ENCODE results near the gene KRTAP4-4.
"Not testable (repeated sequence)": the region's sequence is repeated elsewhere in the genome, so short reads cannot be mapped to it uniquely, and the experiment has no call there.

KRTAP4-4 gene

GRCh38 chr17:41148971-41149651 lies 11.4 kb downstream of the KRTAP4-4 start:
- not testable (repeated sequence) for DNase-seq (ENCODE audit: insufficient read length, low spot score); FAIRE-seq

DNA sequence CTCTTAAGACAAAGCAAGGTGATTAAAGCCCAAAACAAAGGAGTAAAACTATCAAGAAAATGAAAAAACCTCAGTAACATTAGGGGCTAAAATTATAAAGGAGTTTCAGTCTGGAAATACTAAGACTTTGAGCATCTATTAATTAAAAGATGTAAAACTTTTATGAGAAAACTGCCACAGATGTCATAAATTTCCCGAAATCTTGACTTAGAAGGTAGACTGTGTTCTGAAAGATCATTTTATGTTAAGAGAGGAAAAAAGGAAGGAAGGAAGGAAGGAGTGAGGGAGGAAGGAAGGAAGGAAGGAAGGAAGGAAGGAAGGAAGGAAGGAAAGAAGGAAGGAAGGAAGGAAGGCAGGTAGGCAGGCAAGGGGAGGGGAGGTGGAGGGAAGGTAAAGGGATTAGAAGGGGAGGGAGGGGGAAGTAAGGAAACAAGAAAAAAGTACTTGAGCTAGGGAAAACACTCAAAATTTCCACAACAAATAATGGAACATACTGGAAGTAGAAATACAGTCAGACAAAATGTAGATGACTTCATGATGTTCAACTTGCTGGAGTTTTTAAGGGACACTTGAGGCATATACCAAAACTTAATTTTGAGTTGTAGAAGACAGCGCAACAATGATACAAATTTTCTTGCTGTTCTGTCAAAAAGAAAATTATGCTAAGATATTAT lies 12.9 kb downstream of the KRTAP4-4 start:
- no peak for FAIRE-seq
- DNase-seq (ENCODE audit: insufficient read length, low spot score): no peak

GRCh38 chr17:41145261-41145660 lies 15.3 kb downstream of the KRTAP4-4 start:
- DNase-seq (ENCODE audit: insufficient read length, low spot score) (no peak), FAIRE-seq (no peak)

DNA sequence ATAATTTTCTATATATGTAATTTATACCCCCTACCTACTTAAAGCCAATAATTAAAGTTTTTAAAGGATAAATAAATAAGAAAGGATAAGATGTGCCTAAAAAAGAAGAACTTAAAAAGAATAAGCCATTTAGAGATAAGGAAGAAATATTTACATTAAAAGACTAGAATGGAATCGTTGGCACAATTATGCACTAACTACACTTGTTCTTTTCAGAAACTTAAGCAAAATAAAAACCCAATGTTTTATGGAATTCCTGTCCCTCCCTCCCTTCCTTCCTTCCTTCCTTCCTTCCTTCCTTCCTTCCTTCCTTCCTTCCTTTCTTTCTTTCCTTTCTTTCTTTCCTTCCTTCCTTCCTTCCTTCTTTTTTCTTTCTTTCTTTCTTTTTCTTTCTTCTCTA lies 15.7 kb downstream of the KRTAP4-4 start:
- FAIRE-seq: no peak
- no peak for DNase-seq (ENCODE audit: insufficient read length, low spot score)

DNA sequence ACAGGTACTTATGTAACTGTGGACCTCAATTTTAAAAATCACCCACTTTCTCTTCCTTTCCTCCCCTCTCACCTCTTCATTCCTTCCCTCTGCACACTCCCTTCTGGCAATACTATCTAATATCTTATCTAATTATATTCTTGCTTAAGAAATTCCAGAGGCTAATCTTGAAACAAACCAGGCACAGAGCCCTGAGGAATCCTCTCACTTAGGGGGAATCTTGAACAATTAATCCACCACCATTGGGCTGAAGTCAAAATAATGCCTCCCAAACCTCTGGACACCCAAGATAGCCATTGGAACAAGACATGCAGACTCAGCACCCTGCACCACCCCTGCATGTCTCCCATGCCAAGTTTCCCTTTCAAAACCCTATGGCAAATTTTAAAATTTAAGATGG lies 19.2 kb downstream of the KRTAP4-4 start:
- no peak for DNase-seq (ENCODE audit: insufficient read length, low spot score)
- no peak for FAIRE-seq

GRCh38 chr17:41140360-41141131 lies 20.0 kb downstream of the KRTAP4-4 start, which contains the start of gene KRTAP4-6:
Gene KRTAP4-6 (minus strand): TSS chr17:41140544. CDS start chr17:41140487, 57 bp downstream.
- FAIRE-seq (no peak), DNase-seq (ENCODE audit: insufficient read length, low spot score) (no peak)

GRCh38 chr17:41139865-41140264 lies 20.7 kb downstream of the KRTAP4-4 start:
- not testable (repeated sequence) for FAIRE-seq

GRCh38 chr17:41133880-41134735 lies 26.4 kb downstream of the KRTAP4-4 start:
- DNase-seq (ENCODE audit: insufficient read length, low spot score) (no peak), FAIRE-seq (no peak)

More at GRCh38 chr17:41139865-41140264, 20.7 kb downstream of the KRTAP4-4 start:
- not testable (repeated sequence) for DNase-seq (ENCODE audit: insufficient read length, low spot score)

DNA sequence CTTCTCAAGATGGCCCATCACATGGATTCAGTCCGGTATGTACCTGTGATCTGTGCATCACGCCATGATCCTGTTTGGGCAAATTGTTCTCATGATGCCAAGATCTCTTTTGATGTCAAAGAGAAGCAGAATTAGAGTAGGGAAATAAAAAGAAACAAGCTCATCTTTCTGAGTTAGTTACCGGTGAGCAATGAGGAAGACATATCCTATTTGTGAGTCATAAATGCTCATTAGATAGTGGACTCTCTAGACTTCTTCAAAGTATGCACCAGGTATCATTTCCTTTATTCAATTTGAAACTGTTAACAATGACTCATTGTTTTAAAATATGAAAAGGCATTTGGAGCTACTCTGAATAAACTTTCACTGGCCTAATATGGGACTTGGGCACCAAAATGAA lies 28.6 kb downstream of the KRTAP4-4 start:
- DNase-seq (ENCODE audit: insufficient read length, low spot score): no peak

GRCh38 chr17:41127371-41127770 lies 33.2 kb downstream of the KRTAP4-4 start:
- FAIRE-seq: no peak

More for the DNA sequence above, 28.6 kb downstream of the KRTAP4-4 start:
- no peak for FAIRE-seq

GRCh38 chr17:41126412-41126811 lies 34.1 kb downstream of the KRTAP4-4 start:
- no peak for FAIRE-seq
- no peak for DNase-seq (ENCODE audit: insufficient read length, low spot score)

More at GRCh38 chr17:41127371-41127770, 33.2 kb downstream of the KRTAP4-4 start:
- no peak for DNase-seq (ENCODE audit: insufficient read length, low spot score)

- DNase-seq (ENCODE audit: insufficient read length, low spot score) (no peak), FAIRE-seq (no peak)
Measured at GRCh38 chr17:41125064-41125463, 35.5 kb downstream of the KRTAP4-4 start.

DNA sequence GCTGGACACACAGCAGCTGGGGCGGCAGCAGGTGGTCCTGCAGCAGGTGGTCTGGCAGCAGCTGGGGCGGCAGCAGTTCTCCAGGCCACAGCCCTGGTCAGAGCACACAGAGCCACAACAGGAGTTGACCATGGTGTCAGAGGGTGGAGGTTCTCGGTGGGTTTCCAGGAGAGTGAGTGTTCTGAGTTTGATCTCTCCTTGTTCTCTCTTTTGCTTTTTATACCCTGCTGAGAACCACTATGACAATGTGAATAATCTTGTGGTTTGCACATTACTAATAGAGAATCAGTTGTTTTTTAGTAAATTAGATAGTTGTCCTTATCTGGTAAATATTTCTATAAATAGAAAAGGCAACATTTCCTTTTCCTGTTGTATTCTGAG lies 36.6 kb downstream of the KRTAP4-4 start, which contains the start of gene KRTAP4-12:
Gene KRTAP4-12, minus strand, starts transcription at position 192 of the 381 bp plus-strand sequence. Its CDS starts 60 bp downstream, at position 132.
- not testable (repeated sequence) for DNase-seq (ENCODE audit: insufficient read length, low spot score); FAIRE-seq

DNA sequence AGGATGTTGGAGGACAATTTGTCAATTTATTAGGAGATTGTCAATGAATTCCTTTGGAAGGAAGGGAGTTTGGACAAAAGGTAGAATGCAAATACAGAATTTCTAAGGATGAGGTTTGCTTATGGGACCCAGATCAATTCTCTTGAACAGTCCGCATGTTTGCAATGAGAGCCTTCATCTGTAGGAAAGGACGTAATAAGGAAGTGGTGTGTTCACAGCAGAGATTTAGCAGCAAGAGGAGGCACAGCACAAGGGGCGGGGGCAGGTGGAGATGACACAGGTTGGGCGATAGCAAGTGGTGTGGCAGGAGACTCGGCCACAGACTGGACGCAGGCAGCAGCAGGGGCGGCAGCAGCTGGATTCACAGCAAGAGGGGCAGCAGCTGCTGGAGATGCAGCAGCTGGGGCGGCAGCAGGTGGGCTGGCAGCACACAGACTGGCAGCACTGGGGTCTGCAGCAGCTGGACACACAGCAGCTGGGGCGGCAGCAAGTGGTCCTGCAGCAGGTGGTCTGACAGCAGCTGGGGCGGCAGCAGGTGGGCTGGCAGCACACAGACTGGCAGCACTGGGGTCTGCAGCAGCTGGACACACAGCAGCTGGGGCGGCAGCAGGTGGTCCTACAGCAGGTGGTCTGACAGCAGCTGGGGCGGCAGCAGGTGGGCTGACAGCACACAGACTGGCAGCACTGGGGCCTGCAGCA lies 37.1 kb downstream of the KRTAP4-4 start:
- not testable (repeated sequence) for DNase-seq (ENCODE audit: insufficient read length, low spot score); FAIRE-seq

DNA sequence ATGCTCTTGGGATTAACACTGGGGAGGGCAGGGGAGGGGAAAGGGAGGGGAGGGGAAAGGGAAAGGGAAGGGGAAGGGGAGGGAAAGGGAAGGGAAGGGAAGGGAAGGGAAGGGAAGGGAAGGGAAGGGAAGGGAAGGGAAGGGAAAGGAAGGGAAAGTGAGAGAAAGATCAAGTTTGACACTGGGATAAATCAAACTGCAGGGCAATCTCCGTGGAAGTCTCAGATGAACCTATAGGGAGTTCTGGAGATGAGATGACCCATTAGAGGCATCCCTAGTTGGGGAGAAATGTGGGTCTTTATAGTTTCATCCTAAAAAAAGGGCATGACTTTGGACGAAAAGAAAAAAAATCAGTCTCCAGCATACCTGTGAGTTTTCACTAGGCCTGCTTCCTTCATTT lies 38.8 kb downstream of the KRTAP4-4 start:
- DNase-seq (ENCODE audit: insufficient read length, low spot score) (no peak), FAIRE-seq (no peak)

GRCh38 chr17:41119696-41120690 lies 40.6 kb downstream of the KRTAP4-4 start:
- not testable (repeated sequence) for DNase-seq (ENCODE audit: insufficient read length, low spot score); FAIRE-seq

DNA sequence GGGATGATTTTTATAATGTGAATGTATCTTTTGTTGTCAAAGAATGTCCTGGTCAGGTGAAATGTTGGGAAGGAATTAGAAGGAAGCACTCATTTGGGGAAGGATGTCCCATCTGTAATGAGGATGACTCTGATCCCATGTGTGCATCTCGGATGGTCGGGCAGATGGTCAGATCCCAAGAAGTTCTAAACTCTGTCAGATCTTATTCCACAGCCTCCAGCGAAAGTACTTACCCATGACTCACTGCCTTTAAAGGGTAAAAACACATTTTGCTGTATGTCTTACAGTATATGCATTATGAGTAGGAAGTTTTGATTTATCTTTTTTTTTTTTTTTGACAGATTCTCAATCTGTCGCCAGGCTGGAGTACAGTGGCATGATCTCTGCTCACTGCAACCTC lies 41.8 kb downstream of the KRTAP4-4 start:
- DNase-seq (ENCODE audit: insufficient read length, low spot score) (no peak), FAIRE-seq (no peak)

GRCh38 chr17:41117846-41118386 lies 42.6 kb downstream of the KRTAP4-4 start, which contains the start of gene KRTAP4-11:
Gene KRTAP4-11 (minus strand): TSS chr17:41118373. CDS start chr17:41118315, 58 bp downstream.
- not testable (repeated sequence) for FAIRE-seq; DNase-seq (ENCODE audit: insufficient read length, low spot score)
